ENCODE results near the gene ZNF541.
"Not testable (repeated sequence)": the region's sequence is repeated elsewhere in the genome, so short reads cannot be mapped to it uniquely, and the experiment has no call there.

ZNF541 gene

DNA sequence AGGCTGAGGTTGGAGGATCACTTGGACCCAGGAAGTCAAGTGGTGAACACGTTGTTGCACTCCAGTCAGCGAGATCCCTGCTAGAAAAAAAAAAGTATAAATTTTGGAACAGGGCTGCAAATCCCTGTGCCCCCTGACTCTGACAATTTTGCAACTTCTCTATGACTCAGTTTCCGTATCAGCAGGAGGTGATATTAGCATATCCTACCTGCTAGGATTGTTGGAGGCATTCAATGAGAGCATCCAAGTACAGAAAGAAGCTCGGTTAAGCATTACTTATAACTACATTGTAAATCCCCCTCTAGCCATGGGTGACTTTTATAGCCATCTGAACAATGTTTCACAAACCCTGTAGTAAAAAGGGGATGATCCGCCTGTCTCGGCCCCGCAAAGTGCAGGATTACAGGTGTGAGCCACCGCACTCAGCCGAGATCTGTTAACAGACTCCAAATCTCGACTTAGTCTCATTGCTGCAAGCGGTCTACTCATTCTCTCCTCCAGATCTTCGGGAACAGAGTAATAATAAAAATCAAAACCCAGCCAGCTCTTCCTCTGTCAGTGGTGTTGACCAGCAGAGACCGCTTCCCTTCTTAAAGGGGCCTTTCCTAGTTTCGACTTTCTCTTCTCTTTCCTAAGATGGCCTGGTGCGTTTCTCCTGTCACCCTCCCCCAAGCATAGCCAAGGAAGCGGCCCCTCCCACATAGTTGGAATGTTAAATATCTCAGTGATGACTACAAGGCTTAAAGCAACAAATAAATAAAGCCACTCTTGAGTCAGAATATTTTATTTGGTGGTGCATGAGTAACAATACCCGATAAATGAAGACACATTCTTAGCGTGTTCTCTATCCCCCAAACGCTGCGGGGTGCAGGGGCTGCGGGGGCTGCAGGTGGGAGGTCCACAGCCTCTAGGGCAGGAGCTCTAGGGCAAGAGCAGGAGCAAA lies 25.7 kb upstream of the ZNF541 start:
- DNase-seq (ENCODE audit: low read depth) = peak; percentile 63
- TF ChIP-seq, protein P1, sequence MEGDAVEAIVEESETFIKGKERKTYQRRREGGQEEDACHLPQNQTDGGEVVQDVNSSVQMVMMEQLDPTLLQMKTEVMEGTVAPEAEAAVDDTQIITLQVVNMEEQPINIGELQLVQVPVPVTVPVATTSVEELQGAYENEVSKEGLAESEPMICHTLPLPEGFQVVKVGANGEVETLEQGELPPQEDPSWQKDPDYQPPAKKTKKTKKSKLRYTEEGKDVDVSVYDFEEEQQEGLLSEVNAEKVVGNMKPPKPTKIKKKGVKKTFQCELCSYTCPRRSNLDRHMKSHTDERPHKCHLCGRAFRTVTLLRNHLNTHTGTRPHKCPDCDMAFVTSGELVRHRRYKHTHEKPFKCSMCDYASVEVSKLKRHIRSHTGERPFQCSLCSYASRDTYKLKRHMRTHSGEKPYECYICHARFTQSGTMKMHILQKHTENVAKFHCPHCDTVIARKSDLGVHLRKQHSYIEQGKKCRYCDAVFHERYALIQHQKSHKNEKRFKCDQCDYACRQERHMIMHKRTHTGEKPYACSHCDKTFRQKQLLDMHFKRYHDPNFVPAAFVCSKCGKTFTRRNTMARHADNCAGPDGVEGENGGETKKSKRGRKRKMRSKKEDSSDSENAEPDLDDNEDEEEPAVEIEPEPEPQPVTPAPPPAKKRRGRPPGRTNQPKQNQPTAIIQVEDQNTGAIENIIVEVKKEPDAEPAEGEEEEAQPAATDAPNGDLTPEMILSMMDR (conservative IDR thresholded peaks at IDR 0.05; ENCODE audit: low read depth, low read length) = no peak
- H3K4me3 ChIP-seq (ENCODE audit: low read length) = peak overlapping the region; percentile 48

- H3K4me3 ChIP-seq (ENCODE audit: low read length) = no peak overlapping the region
- no peak for DNase-seq (ENCODE audit: low read depth)
- TF ChIP-seq, protein P1 (conservative IDR thresholded peaks at IDR 0.05; ENCODE audit: low read depth, low read length) = no peak
Observed at GRCh38 chr19:47595944-47596343, 23.0 kb upstream of the ZNF541 start.

DNA sequence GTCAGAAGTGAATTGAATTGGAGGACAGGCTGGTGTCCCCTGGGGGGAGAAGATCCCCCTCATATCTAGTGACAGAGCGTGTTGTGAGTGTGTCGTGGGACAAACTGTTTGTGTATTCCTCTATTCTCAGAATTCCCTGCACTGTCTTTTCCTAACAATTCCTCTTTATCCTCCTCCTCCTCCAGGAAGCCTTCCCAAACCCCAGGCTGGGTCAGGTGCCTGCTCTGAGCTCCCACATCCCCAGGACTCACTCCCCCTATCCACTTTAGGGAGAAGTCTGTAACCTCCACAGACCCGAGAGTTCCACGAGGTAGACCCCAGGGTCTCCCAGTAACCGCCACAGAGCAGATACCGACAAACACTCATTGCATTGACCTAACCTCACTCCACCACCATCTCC lies 20.9 kb upstream of the ZNF541 start:
- no peak for DNase-seq (ENCODE audit: low read depth)
- TF ChIP-seq, protein P1 (conservative IDR thresholded peaks at IDR 0.05; ENCODE audit: low read depth, low read length) = no peak

GRCh38 chr19:47589824-47590223 lies 16.9 kb upstream of the ZNF541 start:
- DNase-seq (ENCODE audit: low read depth) = no peak
- TF ChIP-seq, protein P1 (conservative IDR thresholded peaks at IDR 0.05; ENCODE audit: low read depth, low read length) = no peak

More for the DNA sequence above, 20.9 kb upstream of the ZNF541 start:
- H3K4me3 ChIP-seq (ENCODE audit: low read length) = no peak overlapping the region

GRCh38 chr19:47587295-47587694 lies 14.3 kb upstream of the ZNF541 start:
- TF ChIP-seq, protein P1 (conservative IDR thresholded peaks at IDR 0.05; ENCODE audit: low read depth, low read length) = no peak
- DNase-seq (ENCODE audit: low read depth) = no peak
- no peak overlapping the region for H3K4me3 ChIP-seq (ENCODE audit: low read length)

More at GRCh38 chr19:47589824-47590223, 16.9 kb upstream of the ZNF541 start:
- H3K4me3 ChIP-seq (ENCODE audit: low read length) = no peak overlapping the region

DNA sequence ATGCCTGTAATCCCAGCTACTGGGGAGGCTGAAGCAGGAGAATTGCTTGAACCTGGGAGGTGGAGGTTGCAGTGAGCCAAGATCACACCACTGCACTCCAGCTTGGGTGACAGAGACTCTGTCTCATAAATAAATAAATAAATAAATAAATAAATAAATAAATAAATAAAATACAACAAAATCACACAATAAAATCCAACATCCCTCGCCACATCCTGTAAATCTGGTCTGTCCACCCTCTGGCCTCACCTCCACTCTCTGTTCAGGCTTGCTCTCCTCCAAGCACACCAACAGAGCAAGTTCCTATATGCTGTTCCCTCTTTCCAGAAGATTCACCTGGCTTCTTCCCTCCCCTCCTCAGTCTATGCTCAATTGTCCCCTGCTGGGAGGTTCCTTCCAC lies 10.2 kb upstream of the ZNF541 start:
- H3K4me3 ChIP-seq (ENCODE audit: low read length); DNase-seq (ENCODE audit: low read depth): not testable (repeated sequence)

- no peak overlapping the region for H3K4me3 ChIP-seq (ENCODE audit: low read length)
- TF ChIP-seq, protein P1 (conservative IDR thresholded peaks at IDR 0.05; ENCODE audit: low read depth, low read length) = no peak
- DNase-seq (ENCODE audit: low read depth) = no peak
Observed at GRCh38 chr19:47582320-47582909, 9.5 kb upstream of the ZNF541 start.
